ENCODE measurements around the gene KRT25.

Gene KRT25, protein sequence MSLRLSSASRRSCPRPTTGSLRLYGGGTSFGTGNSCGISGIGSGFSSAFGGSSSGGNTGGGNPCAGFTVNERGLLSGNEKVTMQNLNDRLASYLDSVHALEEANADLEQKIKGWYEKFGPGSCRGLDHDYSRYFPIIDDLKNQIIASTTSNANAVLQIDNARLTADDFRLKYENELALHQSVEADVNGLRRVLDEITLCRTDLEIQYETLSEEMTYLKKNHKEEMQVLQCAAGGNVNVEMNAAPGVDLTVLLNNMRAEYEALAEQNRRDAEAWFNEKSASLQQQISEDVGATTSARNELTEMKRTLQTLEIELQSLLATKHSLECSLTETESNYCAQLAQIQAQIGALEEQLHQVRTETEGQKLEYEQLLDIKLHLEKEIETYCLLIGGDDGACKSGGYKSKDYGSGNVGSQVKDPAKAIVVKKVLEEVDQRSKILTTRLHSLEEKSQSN

DNA sequence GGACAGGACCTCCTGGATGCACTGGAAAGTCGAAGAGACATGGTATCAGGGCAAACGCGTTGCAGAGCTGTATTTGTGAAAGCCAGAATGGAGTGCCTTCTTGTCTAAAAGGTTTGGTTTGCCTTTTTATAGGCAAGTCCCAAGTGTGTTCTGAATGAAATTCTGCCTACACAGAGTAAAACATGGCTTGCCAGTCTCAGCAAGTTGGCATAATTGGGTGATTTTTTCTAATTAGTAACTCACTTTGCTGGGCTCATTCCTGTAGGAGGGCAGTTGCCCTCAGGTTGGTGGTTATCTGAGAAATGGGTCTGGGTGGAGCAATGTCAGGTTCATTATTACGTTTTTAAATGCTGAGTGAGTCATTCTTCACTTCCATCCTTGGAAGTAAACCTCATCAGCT is at the start of gene KRT25:
Gene KRT25, minus strand, starts transcription at position 101 of the 400 bp plus-strand sequence. Its CDS starts 60 bp downstream, at position 41.
- Histone ChIP-seq H4K20me1 (ENCODE audit: control insufficient read depth, insufficient read depth, low read depth, low read length) (no peaks in the 10 kb centered on the region), H3K9me2 (replicated peaks; ENCODE audit: control insufficient read depth, low read length) (no peaks in the 10 kb centered on the region), H3K4me2 (ENCODE audit: low read length) (no peak within 1 kb of the TSS), H3K4me1 (ENCODE audit: control insufficient read depth, low read length) (no peaks in the 10 kb centered on the region), H3K27ac (ENCODE audit: low read depth, low read length) (no peak within 1 kb of the TSS), H3K36me3 (ENCODE audit: control insufficient read depth, low read length) (no peaks in the 10 kb centered on the region), H3K27me3 (ENCODE audit: control insufficient read depth, low read length) (peaks cover 5% of the 10 kb centered on the region; the same call in 1 of the 2 replicates), H3K9me3 (ENCODE audit: control insufficient read depth, insufficient read depth, low read length) (peaks cover 5% of the 10 kb centered on the region), H3K79me2 (ENCODE audit: control insufficient read depth, low read length) (no peaks in the 10 kb centered on the region), H3F3A (ENCODE audit: control insufficient read depth, insufficient read depth) (no peaks in the 10 kb centered on the region), H3K4me3 (ENCODE audit: low read length) (no peak within 1 kb of the TSS)
- TF ChIP-seq, protein P1, sequence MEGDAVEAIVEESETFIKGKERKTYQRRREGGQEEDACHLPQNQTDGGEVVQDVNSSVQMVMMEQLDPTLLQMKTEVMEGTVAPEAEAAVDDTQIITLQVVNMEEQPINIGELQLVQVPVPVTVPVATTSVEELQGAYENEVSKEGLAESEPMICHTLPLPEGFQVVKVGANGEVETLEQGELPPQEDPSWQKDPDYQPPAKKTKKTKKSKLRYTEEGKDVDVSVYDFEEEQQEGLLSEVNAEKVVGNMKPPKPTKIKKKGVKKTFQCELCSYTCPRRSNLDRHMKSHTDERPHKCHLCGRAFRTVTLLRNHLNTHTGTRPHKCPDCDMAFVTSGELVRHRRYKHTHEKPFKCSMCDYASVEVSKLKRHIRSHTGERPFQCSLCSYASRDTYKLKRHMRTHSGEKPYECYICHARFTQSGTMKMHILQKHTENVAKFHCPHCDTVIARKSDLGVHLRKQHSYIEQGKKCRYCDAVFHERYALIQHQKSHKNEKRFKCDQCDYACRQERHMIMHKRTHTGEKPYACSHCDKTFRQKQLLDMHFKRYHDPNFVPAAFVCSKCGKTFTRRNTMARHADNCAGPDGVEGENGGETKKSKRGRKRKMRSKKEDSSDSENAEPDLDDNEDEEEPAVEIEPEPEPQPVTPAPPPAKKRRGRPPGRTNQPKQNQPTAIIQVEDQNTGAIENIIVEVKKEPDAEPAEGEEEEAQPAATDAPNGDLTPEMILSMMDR (IDR thresholded peaks at IDR 0.05; ENCODE audit: low read depth, low read length, poor library complexity, severe bottlenecking): no peak
- TF ChIP-seq EZH2phosphoT487 (IDR thresholded peaks at IDR 0.05; ENCODE audit: borderline replicate concordance, low read length): no peak

DNA sequence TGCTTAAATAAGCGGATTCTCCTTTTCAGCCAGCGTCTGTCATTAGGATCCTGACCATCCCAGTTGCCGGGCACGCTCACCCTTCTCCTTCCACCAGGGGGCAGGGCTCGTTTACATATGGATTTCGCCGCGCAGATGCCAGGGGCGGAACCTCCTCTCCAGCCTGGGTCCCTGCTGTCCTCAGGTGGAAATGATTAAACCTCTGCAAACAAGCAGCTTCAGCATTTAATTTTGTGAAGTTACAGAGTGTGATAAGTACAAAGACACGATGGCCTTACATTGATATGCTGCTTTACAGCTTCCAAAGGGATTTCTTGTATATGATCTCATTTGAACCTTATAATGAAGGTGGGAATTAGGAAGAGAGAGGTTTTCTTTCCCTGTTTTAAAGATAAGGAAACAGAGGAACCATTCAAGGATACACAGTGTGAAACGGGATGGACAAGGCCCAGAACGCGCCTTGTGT is 48.5 kb upstream of the KRT25 start:
- Histone ChIP-seq H3K4me2 (ENCODE audit: low read length) (no peak overlapping the region), H3K4me1 (ENCODE audit: control insufficient read depth, low read length) (no peaks in the 10 kb centered on the region), H3K9me3 (ENCODE audit: control insufficient read depth, insufficient read depth, low read length) (no peaks in the 10 kb centered on the region), H3K79me2 (ENCODE audit: control insufficient read depth, low read length) (no peaks in the 10 kb centered on the region), H3K27me3 (ENCODE audit: control insufficient read depth, low read length) (peaks cover 43% of the 10 kb centered on the region), H4K20me1 (ENCODE audit: control insufficient read depth, insufficient read depth, low read depth, low read length) (no peaks in the 10 kb centered on the region), H3K36me3 (ENCODE audit: control insufficient read depth, low read length) (no peaks in the 10 kb centered on the region), H3F3A (ENCODE audit: control insufficient read depth, insufficient read depth) (no peaks in the 10 kb centered on the region), H3K27ac (ENCODE audit: low read depth, low read length) (no peak overlapping the region), H3K9me2 (replicated peaks; ENCODE audit: control insufficient read depth, low read length) (no peaks in the 10 kb centered on the region), H3K4me3 (ENCODE audit: low read length) (no peak overlapping the region)
- TF ChIP-seq, protein P1 (IDR thresholded peaks at IDR 0.05; ENCODE audit: low read depth, low read length, poor library complexity, severe bottlenecking): peak; percentile 75
- TF ChIP-seq EZH2phosphoT487 (IDR thresholded peaks at IDR 0.05; ENCODE audit: borderline replicate concordance, low read length): no peak

DNA sequence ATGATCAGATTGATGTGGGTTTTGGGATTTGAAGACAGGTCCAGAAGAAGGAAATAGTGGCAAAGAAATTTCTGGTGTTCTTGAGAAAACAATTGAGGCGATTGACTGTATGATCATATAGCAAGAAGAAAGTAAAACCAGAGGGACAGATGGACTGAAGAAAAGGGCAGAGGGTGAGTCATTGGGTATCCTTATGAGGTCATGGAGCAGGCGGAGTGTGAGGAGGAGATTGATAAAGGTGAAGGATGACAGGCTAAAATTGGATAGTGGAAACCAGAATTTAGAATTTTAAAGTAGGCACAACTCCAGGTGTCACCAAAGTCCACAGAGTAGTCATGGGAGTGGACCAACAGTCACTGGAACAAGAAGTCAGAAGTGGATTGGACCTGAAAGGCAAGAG is 46.0 kb upstream of the KRT25 start:
- Histone ChIP-seq H3K27me3 (ENCODE audit: control insufficient read depth, low read length) (peaks cover 34% of the 10 kb centered on the region), H3K4me3 (ENCODE audit: low read length) (no peak overlapping the region), H4K20me1 (ENCODE audit: control insufficient read depth, insufficient read depth, low read depth, low read length) (no peaks in the 10 kb centered on the region), H3K9me3 (ENCODE audit: control insufficient read depth, insufficient read depth, low read length) (no peaks in the 10 kb centered on the region), H3K4me1 (ENCODE audit: control insufficient read depth, low read length) (no peaks in the 10 kb centered on the region), H3K36me3 (ENCODE audit: control insufficient read depth, low read length) (no peaks in the 10 kb centered on the region), H3K4me2 (ENCODE audit: low read length) (no peak overlapping the region), H3F3A (ENCODE audit: control insufficient read depth, insufficient read depth) (no peaks in the 10 kb centered on the region), H3K9me2 (replicated peaks; ENCODE audit: control insufficient read depth, low read length) (no peaks in the 10 kb centered on the region), H3K79me2 (ENCODE audit: control insufficient read depth, low read length) (no peaks in the 10 kb centered on the region), H3K27ac (ENCODE audit: low read depth, low read length) (no peak overlapping the region)
- TF ChIP-seq, protein P1 (IDR thresholded peaks at IDR 0.05; ENCODE audit: low read depth, low read length, poor library complexity, severe bottlenecking): no peak
- no peak for TF ChIP-seq EZH2phosphoT487 (IDR thresholded peaks at IDR 0.05; ENCODE audit: borderline replicate concordance, low read length)
